HG03521 (cell line): Measurements from ENCODE around the gene CD81.

Experiments used
- ATAC-seq: cut with Tn5 transposase; IDR thresholded peaks from one replicate; pipeline ENCODE4 v1.9.1; 2021; ENCODE audit warnings: mild to moderate bottlenecking, moderate library complexity; ENCODE audit not compliant: unreplicated experiment

The CD81 gene

DNA sequence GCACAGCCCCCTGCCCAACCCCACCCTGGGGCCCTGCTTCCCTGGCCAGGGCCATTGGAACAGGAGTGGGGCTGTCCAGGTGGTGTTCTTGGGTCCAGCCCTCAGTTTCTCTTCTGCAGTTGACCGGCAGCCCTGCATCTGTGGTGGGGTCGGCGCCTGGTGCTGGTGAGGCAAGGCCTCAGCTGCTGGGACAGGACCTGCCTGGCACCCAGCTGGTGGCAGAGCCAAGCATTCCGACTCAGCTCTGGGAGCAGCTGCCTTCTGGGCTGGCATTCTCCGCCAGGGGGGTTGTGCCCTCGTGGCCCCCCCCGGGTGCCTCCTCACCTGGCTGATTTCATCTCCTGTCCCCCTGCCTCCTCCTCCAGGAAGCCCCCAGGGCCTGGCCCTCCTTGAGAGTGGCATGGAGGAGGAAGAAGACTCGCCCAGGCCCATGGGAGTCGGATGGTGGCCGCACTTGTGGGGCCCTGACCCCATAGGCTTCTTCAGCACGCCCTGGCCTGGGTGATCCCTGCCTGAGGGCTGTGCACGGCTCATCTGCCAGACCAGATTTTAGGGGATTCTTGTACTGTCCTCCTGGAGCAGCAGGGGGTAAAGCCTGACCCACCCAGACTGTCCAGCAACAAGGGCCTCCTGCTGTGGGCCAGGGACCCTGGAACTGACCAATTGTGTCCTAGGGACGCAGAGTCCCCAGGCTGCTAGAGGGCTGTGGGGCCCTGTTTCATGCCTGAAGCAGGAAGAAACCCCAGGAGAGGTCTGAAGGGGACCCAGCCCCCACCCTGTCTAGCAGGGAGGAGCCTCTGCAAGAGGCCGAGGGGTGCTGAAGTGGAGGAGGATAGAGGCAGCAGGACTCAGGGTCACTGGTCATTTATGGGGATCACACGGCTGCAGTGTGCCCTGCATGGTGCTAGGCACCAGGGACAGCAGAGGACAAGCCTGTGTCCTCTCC lies 11.6 kb downstream of the CD81 start:
- ATAC-seq = no peak

DNA sequence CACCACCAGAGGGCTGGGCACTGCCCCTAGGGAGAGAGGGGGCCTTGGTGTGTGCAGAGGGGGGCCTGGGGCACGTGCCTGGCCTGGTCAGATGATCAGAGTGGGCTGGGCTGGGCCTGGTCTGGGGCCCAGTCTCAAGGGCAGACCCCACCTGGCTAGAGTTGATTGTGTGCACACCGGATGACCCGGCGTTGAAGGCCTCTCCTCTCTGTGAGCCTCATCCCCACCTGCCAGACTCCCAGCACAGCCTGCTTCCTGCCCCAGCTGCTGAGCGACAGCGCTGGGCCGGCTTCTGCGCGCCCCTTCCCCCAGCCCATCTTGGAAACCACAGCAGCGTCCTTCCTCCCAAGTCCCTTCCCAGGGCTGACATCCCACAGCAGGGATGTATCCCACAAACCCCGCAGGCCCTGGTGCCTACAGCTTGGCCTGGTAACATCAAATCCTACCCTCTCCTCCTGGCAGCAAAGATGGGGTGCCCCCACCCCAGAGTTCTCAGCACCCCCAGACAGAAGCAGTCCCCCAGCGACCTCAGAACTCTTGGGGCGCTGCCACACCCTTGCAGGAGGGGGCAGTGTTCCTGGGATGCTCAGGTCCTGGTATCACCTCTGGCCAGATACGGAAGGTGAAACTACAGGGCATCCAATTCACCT lies 12.4 kb downstream of the CD81 start:
- no peak for ATAC-seq

DNA sequence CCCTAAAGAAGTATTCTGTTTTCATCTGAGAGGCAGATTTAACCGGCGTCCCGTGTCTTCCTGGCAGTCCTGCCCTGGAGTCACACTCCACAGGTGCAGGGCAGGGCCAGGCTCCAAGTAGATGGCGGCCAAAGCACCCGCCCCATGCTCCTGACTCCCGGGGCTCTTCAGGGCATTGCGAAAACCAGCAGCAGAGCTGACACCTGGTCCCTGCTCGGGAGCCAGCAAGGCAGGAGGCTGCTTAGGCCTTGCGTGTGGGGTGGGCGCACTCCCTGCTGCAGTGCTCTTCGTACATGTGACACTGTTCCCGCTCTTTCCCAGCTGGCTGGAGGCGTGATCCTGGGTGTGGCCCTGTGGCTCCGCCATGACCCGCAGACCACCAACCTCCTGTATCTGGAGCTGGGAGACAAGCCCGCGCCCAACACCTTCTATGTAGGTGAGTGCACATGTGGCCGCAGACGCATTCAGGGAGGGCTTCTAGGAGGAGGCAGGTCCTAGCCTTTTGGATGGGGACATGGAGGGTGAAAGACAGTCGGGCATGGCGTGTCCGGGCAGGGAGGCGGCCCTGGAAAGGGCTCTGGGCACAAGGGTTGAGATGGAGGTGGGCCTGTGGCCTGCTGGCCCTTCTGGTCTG lies 13.1 kb downstream of the CD81 start:
- no peak for ATAC-seq

DNA sequence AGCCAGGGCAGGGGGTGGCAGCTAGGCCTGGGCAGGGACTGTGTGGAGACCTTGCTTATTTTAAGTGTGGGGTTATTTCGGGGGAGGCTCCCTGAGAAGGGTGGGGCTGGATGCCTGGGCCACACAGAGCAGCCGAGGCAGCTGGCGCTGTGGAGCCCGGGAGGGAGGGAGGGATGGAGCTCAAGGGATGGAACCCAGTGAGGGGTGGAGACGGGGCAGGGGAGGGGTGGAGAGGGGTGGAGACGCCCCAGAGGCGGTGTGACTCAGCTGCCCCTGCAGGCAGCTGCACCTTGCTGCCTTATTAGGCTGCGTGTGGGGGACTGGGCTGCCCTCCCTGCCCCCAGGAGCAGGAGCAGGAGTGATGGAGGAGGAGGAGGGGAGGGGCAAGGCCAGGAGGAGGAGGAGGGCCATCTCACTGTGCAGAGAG lies 13.6 kb downstream of the CD81 start:
- ATAC-seq = no peak

DNA sequence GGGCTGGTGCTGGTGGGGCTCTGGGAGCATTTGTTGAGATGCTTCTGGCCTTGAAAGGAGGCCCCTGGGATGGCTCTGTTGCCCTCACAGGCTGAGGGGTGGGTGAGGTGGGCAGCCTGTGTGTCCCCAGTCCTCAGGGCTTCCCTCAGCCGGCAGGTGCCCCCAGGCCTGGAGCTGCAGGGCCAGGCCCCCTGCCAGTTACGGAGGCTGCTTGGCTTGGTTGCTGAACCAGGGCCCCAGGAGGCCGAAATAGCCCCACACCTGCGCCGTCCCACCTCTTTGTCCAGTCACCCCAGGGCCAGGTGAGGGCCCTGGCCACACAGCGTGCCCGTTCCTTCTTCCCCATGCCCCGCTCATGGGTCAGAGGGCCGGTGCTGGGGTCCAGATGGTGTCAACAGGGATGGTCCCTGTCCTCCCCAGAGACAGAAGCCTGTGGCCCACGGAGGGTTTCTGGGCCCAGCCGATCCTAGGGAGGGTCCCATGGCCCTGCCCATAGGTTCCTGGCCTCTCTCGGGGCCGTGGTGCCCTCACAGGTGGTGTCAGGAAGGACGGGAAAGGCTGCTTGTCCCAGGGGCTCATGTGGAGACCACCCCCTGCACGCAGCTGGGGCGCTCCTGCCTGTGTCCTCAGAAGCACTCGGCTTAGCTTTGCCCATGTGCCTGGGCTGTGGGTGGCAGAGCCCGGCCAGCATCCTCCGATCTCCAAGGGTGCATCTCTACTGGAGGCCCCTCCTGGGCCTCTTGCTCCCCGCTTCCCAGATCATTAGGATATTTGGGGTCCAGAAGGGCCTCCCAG lies 14.3 kb downstream of the CD81 start:
- no peak for ATAC-seq

DNA sequence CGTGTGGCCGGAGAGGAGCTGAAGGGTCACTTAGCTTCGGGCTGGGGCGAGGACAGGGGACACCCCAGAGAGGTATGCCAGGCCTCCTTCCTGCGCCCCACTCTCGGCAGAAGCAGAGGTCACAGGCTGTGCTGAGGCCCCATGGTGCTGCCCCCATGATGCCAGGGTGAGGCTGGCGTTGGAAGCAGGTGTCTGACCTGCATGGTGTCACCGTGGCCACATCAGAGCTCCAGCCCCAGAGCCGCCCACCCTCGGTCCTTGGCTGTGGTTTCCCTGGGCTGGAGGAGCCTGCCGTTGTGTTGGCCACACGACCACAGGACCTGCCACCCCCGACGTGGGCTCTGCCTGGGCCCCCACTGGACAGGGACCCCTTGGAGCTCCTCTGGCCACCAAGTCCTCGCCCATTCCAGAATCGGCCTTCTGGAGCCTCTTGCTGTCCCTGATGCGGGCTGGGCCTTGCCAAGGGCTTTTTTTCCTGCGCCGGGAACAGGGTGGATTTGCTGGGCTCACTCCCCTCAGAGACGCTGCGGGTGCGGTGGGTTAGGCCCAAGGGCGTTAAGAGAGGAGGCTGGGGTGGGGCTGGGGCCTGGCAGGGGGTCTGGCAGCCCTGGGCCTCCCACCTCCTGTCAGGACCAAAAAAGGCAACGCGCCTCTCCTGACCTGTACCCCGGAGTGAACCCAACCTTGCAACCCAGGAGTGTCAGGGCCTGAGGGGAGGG lies 15.3 kb downstream of the CD81 start:
- no peak for ATAC-seq

DNA sequence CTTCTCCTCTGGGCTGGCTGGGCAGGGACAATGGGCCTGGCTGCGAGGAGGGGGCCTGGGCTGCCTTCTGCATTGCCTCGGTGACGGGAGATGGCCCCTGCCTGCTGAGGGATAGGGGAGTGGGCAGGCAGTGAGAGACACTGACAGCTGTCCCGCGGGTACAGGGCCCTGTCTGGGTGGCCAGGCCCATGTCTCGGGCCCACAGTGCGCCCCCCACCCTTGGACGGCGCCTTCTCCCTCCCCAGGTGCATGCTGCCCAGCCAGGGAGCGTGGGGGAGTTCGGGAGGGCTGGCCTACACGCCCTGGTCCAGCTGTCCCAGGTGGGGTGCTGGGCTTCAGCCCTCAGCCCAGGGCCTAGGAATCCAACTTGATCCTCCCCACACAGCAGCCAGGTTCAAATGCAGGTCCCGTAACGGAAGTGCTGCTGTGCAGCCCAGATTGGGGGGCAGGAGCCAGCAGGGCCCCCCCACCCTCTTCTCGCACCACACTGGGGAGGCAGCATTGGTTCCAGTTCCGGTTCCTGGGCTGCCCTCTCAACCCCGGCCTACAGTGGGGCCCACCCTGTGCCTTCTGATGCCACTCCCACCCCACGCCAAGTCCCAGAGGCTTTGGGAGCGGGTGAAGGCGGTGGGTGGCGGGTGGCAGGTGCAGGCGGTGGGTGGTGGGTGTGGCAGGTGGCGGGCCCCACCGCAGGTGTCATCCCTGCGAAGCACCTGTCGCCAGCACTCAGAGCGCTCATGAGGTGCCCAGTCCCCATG lies 16.2 kb downstream of the CD81 start:
- ATAC-seq = no peak

DNA sequence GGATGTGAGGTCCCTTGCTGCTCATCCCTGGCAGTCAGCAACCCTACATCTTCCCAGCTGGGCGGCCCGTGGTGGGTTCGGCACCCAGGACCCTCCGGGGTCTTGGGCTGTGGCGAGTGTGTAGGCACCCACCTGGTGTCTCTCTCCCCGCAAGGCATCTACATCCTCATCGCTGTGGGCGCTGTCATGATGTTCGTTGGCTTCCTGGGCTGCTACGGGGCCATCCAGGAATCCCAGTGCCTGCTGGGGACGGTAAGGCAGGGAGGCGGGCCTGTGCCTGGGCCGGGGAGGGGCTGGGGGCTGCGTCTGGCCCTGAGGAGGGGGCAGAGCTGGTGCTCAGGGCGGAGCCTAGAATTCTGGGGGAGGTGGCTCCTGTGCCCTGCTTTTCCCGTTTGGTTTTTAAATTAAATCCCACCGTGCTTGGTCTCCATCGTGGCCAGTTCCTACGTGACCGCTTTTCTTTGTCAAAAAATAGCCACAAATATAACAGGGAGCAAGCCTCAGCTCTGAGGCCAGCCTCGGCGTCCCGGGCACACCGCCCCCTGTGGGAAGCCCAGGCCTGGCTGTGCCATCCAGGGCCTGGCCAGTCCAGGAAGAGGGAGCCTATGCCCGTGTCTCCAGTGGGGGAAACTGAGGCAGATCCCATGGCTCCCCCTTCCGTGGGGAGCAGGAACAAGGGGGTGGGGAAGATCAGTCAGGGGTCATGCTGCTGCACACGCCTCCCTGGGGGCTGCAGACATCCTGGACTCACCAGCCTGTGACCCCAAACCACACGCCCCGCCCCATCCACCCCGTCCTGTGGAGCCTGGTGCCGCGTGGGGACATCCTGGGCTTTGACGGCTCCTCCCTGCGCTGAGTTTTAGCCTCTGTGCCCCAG lies 17.1 kb downstream of the CD81 start:
- ATAC-seq = no peak

DNA sequence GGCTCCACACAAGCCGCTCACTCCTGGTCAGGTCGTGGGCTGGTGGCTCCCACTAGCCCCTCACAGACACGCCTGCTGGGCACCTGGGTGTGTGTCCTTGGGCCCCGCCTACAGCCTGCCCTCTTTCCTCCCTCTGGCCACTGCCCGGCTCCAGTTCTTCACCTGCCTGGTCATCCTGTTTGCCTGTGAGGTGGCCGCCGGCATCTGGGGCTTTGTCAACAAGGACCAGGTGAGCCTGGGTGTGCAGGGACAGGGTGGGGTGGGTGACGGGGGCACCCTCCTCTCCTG lies 17.7 kb downstream of the CD81 start:
- ATAC-seq = no peak

DNA sequence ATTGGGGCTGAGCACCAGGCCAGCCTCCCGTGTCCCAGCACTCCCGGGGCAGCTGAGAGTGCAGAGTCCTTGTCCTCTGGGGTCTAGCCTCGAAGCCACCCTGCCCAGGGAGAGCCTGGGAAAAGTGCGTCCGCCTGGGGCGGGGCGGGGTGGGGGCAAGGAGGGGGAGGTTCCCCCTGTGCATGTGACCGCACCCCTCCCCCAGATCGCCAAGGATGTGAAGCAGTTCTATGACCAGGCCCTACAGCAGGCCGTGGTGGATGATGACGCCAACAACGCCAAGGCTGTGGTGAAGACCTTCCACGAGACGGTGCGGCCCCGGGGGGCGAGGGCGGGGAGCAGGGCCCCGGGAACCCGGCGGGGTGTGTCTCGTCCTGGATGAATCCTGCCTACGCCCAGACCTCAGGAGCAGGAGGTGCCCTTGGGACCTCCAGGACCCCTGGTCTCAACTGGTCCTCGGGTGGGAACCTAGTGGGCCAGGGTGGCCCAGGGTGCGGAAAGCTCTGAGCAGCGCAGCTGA lies 18.2 kb downstream of the CD81 start:
- no peak for ATAC-seq

DNA sequence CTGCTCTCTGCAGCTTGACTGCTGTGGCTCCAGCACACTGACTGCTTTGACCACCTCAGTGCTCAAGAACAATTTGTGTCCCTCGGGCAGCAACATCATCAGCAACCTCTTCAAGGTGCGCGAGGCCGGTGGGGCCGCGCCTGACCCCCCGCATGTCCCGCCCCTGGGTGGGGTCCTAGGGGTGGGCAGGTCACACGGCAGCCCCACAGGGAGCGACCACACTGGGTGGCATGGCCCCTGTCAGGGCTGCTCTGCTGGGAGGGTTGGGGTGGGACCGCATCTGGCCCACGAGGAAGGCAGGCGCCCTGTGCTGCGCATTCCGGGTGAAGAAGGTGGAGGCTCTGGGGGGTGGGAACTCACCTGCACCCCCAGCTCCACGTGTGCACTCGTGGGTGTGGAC lies 18.7 kb downstream of the CD81 start:
- no peak for ATAC-seq

DNA sequence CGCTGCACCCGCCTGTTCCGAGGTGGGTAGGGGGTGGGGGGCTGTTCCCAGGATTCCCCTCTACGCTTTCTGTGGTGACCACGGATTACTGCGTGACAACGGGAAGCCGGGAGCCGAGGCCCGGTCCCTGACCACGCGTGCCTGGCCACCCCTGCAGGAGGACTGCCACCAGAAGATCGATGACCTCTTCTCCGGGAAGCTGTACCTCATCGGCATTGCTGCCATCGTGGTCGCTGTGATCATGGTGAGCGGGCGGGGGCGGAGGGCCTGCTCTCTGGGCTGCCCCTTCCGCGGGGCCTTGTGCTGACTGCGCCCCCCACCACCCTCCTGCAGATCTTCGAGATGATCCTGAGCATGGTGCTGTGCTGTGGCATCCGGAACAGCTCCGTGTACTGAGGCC lies 19.4 kb downstream of the CD81 start:
- ATAC-seq = no peak

DNA sequence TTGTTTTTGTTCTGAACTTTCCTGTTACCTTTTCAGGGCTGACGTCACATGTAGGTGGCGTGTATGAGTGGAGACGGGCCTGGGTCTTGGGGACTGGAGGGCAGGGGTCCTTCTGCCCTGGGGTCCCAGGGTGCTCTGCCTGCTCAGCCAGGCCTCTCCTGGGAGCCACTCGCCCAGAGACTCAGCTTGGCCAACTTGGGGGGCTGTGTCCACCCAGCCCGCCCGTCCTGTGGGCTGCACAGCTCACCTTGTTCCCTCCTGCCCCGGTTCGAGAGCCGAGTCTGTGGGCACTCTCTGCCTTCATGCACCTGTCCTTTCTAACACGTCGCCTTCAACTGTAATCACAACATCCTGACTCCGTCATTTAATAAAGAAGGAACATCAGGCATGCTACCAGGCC lies 19.9 kb downstream of the CD81 start:
- no peak for ATAC-seq

DNA sequence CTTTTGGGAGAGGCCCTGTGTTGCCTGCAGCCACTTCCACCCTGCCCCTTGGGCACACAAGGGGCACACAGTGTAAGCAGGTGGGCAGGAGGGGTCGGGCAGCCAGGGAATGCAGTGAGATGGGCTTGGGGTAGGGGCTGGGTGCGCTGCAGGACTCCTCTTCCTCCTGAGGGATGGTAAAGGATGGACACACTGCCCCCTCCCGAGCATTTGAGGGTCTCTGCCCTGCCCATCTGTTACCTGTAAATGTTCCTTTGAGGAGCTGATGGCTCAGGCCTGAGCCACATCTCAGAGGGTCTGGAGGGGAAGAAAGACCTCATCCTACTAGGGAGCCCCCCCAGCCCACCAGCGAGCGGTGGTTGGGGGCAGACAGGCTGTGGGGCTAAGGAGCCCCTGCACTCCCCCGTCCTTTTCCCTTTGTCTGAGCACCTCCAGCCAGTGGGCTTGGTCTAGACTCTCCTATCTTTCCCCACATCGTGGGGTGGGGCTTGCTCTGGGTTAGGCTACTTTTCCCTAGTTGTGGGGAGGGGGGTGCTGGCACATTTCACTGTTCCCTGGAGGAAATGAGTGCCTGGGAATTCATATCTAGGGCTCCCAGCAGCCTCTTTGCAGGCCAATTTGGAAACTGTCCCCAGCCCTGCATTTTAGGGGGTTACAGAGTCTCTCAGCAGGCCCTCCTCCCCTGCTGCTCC lies 21.7 kb downstream of the CD81 start:
- no peak for ATAC-seq

DNA sequence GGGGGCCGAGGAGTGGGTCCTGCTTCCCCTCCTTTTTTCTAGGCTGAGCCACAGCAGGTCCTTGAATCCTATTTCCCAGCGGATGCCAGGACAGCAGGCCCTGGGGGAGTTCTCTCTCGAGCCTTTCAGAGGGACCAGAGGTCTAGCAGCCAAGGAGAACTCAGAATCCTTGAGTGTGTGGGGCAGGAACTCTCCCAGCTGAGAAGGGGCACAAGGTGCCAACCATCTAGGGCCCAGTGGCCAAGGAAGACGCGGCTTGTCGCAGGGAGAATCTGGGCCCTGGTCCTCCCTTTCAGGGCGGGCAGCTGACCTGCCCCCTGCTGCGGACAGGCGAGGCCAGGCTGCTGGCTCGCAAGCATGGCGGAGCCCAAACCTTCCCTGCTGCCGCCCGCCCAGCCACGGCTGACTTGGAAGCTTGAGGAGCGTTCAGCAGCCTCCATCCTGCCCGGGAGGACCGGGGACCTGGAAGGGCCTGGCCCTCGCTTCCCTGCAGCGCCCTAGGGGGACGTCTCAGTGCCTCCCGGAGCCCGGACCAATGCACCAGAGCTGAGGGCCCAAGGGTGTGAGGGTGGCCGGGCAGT lies 22.5 kb downstream of the CD81 start:
- ATAC-seq = no peak

DNA sequence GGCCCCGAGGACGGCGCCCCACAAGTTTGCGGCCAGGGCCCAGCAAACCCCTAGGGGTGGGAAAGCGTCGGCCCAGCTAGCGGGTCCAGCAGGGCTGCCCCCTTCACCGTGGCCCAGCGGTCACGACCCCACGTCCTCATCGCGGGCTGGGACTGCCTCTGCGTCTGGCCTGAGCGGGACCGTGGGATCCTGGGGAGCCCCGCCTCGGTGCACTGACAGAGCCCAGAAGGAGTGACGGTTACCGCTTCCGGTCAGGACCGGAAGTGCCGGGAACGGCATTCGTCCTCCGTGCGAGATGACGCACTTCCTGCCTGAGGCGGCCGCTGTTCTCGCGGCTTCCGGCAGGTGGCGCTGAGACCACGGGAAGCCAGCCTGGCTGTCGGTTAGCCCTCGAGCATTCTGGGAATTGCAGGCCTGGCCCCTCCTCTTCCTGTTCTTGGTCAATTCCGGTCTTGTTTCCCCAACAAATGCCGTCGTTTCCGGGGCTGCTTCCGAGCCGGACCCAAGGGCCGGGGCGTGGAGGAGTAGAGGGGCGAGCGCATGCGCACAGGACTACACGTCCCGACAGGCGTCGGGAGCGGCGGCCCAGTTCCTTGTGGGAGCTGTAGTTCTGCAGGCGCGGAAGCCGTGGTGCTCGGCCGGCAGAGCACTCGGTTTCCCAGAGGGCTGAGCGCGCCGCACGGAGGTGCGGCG lies 23.1 kb downstream of the CD81 start, which contains the start of gene TSSC4:
TSSC4 (plus strand) TSS at position 682 of the 693 bp plus-strand sequence. CDS start 1,884 bp downstream, outside the sequence.
- ATAC-seq = peak; percentile 85
